Measurements from ENCODE around the gene CCDC167. TPM values are rescaled to one million over a fixed set of nuclear protein-coding genes. Genes with fewer than 3 reads are reported as not detected.

CCDC167 gene
- total RNA-seq, 1 donor from 2014 or later: 24.8 TPM

DNA sequence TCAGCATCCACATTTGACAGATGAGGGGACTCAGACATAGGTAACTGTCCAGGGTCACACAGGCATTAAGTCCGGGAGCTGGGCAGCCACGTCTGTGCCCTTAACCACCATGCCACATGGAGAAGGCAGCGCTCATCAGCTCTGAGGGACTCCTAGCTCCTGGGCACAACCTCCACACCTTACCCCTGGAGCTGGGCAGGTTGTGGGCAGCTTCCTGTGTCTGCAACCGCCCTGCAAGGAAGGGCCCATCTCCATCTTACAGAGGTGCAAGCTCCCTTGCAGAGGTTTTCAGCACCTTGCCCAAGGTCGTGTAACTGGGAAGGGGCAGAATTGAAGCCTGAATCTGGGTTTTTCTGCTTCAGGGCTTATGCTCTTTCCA, 7.9 kb downstream of the CCDC167 start:
- no peak for DNase-seq (ENCODE audit: low spot score in 2 of 2, unreplicated experiment in 2 of 2)
- H3K9me3 Mint-ChIP-seq: no peaks in the 10 kb centered on the region
- TF ChIP-seq, protein P1, sequence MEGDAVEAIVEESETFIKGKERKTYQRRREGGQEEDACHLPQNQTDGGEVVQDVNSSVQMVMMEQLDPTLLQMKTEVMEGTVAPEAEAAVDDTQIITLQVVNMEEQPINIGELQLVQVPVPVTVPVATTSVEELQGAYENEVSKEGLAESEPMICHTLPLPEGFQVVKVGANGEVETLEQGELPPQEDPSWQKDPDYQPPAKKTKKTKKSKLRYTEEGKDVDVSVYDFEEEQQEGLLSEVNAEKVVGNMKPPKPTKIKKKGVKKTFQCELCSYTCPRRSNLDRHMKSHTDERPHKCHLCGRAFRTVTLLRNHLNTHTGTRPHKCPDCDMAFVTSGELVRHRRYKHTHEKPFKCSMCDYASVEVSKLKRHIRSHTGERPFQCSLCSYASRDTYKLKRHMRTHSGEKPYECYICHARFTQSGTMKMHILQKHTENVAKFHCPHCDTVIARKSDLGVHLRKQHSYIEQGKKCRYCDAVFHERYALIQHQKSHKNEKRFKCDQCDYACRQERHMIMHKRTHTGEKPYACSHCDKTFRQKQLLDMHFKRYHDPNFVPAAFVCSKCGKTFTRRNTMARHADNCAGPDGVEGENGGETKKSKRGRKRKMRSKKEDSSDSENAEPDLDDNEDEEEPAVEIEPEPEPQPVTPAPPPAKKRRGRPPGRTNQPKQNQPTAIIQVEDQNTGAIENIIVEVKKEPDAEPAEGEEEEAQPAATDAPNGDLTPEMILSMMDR (IDR thresholded peaks at IDR 0.05; ENCODE audit: unreplicated experiment): no peak

DNA sequence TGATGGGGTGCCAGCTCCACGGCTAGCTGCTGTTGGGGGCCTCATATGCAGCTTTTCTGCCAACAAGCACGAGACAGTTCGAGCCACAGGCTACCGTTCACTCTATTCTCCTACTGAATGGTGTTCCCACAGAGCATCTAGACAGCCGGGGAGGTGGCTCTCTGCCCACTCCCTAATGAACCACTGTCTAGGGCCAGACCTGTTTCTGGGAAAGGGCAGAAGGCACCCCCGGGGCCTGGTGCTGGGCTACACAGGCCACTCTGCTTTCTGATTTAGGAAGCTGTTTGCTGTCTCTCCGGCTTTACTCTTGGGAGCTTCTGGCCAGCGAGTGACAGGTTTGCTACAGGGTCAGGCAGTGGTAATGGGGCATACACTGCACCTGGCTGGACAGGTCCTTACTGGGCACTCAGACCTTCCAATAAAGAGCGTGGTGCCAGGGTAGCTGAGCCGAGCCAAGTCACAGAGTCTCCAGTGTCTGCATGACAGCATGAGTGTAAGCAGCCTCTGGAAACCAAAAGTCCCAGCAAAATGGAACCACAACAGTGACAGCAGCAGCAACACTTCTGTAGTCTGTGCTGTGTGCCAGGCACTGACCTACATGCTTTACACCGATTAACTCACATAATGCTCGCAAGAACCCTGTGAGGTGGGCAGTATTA, 8.4 kb downstream of the CCDC167 start:
- Mint-ChIP-seq H3K4me3 (no peak overlapping the region), H3K9me3 (no peaks in the 10 kb centered on the region), H3K27me3 (ENCODE audit: low read depth) (no peaks in the 10 kb centered on the region), H3K4me1 (peaks cover 14% of the 10 kb centered on the region), H3K27ac (no peak overlapping the region), H3K36me3 (no peaks in the 10 kb centered on the region)
- TF ChIP-seq, protein P1 (IDR thresholded peaks at IDR 0.05; ENCODE audit: unreplicated experiment): no peak
- no peak for DNase-seq (ENCODE audit: low spot score in 2 of 2, unreplicated experiment in 2 of 2)

More for the DNA sequence above, 7.9 kb downstream of the CCDC167 start:
- Mint-ChIP-seq H3K4me1 (peaks cover 14% of the 10 kb centered on the region), H3K27ac (no peak overlapping the region), H3K4me3 (no peak overlapping the region), H3K27me3 (ENCODE audit: low read depth) (no peaks in the 10 kb centered on the region), H3K36me3 (no peaks in the 10 kb centered on the region)

DNA sequence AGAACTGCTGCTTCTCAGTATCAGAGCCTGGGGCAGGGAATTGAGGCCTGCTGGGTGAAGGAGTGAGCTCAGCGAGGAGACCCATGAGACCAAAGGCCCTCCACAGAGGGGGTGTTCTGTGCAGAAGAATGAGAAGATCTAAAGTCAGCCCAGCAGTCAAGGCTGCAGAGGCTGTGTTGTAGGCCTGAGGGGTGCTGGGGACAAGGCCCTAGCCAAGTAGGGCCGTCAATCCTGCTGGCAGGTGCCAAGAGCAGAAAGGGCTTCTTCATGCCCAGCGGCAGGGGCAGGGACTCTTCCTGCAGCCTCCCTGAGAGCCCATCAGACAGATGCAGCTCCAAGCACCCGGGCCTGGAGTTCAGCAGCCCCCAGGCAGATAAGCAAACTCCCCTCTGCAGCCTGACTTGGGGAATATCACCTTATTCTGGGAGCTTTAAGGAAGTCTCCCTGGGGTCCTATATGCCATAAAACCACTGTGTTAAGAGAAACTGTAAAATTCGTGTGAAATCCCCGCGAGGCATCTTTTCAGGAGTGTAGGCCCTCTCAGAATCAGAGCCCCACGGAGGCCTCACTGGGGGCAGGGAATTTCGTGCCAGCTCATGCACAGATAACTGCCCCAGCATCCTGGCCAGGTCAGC, 9.0 kb downstream of the CCDC167 start:
- TF ChIP-seq, protein P1 (IDR thresholded peaks at IDR 0.05; ENCODE audit: unreplicated experiment): no peak
- DNase-seq (ENCODE audit: low spot score in 2 of 2, unreplicated experiment in 2 of 2): no peak
- Mint-ChIP-seq H3K4me3 (no peak overlapping the region), H3K27me3 (ENCODE audit: low read depth) (no peaks in the 10 kb centered on the region), H3K36me3 (no peaks in the 10 kb centered on the region), H3K9me3 (no peaks in the 10 kb centered on the region), H3K27ac (no peak overlapping the region), H3K4me1 (peaks cover 14% of the 10 kb centered on the region)

DNA sequence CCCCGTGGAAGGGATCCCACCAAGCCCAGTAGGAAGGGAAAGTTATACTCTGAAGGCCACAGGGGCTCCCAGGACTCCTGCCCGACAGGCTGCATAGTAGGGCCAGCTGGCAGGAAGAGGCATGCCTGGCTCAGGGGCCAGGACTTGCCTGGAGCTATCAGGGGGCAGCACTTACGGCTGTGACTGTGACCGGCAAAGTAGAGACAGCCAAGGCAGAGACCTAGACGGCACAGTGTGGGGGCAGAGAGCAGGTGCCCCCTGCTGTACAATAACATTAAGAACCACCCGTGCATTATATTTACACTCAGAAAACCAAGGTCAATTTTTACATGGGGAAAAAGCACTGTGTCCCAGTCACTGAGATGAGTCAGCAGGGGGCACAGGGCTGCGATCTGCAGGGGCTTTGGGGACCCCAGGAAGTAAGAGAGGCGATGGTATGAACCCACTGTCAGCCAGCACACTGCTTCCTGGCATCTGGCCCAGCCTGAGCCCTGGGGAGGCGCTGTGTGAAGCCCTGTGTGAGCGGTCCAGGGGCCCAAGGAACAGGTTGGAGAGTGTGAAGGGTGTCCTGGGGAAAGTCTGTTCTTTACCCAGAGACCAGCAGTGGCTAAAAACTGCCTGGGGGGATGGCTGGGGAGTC, 9.9 kb downstream of the CCDC167 start:
- DNase-seq (ENCODE audit: low spot score in 2 of 2, unreplicated experiment in 2 of 2): no peak
- H3K27ac Mint-ChIP-seq: no peak overlapping the region
- no peaks in the 10 kb centered on the region for H3K36me3 Mint-ChIP-seq
- no peaks in the 10 kb centered on the region for H3K9me3 Mint-ChIP-seq
- TF ChIP-seq, protein P1 (IDR thresholded peaks at IDR 0.05; ENCODE audit: unreplicated experiment): no peak
- no peaks in the 10 kb centered on the region for H3K27me3 Mint-ChIP-seq (ENCODE audit: low read depth)
- peaks cover 14% of the 10 kb centered on the region for H3K4me1 Mint-ChIP-seq
- H3K4me3 Mint-ChIP-seq: no peak overlapping the region

DNA sequence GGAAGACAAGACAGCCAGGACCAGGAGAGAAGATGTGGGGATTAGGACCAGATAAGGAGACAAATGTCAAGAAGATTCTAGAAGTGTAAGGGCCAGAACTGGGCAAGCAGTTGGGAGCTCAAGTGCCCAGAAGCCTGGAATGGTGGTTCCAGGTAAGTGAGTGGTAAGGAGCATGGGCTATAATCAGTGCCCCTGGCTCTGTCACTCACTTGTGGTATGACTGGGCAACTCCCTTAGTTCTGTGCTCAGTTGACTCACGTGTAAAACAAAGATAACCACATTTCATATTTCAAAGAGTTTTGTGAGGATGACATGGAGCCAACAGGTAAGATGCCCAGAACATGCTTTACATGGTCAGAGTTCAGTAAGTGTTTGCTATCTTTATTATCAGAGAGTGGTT, 11.2 kb downstream of the CCDC167 start:
- DNase-seq (ENCODE audit: low spot score in 2 of 2, unreplicated experiment in 2 of 2): no peak
- no peaks in the 10 kb centered on the region for H3K27me3 Mint-ChIP-seq (ENCODE audit: low read depth)
- no peaks in the 10 kb centered on the region for H3K36me3 Mint-ChIP-seq
- TF ChIP-seq, protein P1 (IDR thresholded peaks at IDR 0.05; ENCODE audit: unreplicated experiment): no peak
- H3K27ac Mint-ChIP-seq: no peak overlapping the region
- peaks cover 14% of the 10 kb centered on the region for H3K4me1 Mint-ChIP-seq
- no peak overlapping the region for H3K4me3 Mint-ChIP-seq
- no peaks in the 10 kb centered on the region for H3K9me3 Mint-ChIP-seq
